B cell (primary cell): ENCODE results near the gene SRSF1. TPM values are rescaled to one million over a fixed set of nuclear protein-coding genes. Genes with fewer than 3 reads are reported as not detected.

ENCODE experiments used
- ATAC-seq: fragments of 200-7000 bp; cut with Tn5 transposase; one replicate; pipeline ENCODE4 v1.10.0; 2021; ENCODE audit warnings: low read depth, mild to moderate bottlenecking, moderate number of reproducible peaks, moderate library complexity
- CTCF ChIA-PET: fragments of 350-600 bp; sonication (Branson Sonifier 250); formaldehyde crosslinking; loops from one replicate; lab custom pipeline; 2021; ENCODE audit warnings: antibody characterized with exemption, inconsistent platforms; lab: Charles Lee
- POLR2A ChIA-PET: fragments of 350-600 bp; sonication (Branson Sonifier 250); formaldehyde crosslinking; loops from one replicate; lab custom pipeline; 2021; ENCODE audit warnings: antibody characterized with exemption; lab: Charles Lee
- DNase-seq: peaks from one replicate; pipeline ENCODE4 v3.0.0; 2013
- H2AFZ ChIP-seq: 2 replicates; pipeline ENCODE4 v1.6.1; 2012; ENCODE audit warnings: mild to moderate bottlenecking, low read depth, low read length; ENCODE audit not compliant: insufficient read depth, poor library complexity, severe bottlenecking
- H3K27ac ChIP-seq, 2 donors: 1 replicate in 1 of 2; 2 replicates in 1 of 2; pipeline ENCODE4 v1.5.1; 2012 to 2013; ENCODE audit warnings: low read length in 2 of 2, mild to moderate bottlenecking in 2 of 2, moderate library complexity in 1 of 2
- H3K27me3 ChIP-seq, 4 experiments: fragments of 200-600 bp in 1 of 4; sonication (generic) in 1 of 4; replicated peaks in 1 of 4; 1 replicate in 2 of 4; 2 replicates in 2 of 4; pipeline versions ENCODE4 v1.6.1 to v1.7.0; 2013 to 2016; ENCODE audit warnings: low read length in 3 of 4, mild to moderate bottlenecking in 2 of 4, mixed read lengths in 1 of 4, moderate library complexity in 1 of 4; ENCODE audit not compliant: insufficient read depth in 4 of 4, control insufficient read depth in 3 of 4; ENCODE audit errors: control extremely low read depth in 1 of 4
- H3K36me3 ChIP-seq, 2 experiments: replicated peaks in 1 of 2; 1 replicate in 1 of 2; 2 replicates in 1 of 2; pipeline versions ENCODE4 v1.6.1 to v1.7.1; 2013; ENCODE audit warnings: low read length in 1 of 2; ENCODE audit not compliant: insufficient read depth in 2 of 2, control insufficient read depth in 1 of 2; ENCODE audit errors: control extremely low read depth in 1 of 2, extremely low read depth in 1 of 2
- H3K4me1 ChIP-seq, 2 donors: fragments of 200-600 bp in 1 of 2; sonication (generic) in 1 of 2; 1 replicate in 1 of 2; 2 replicates in 1 of 2; pipeline versions ENCODE4 v1.5.1 to v1.6.1; 2013 to 2017; ENCODE audit warnings: low read length in 2 of 2; ENCODE audit not compliant: control insufficient read depth in 2 of 2, insufficient read depth in 2 of 2
- H3K4me2 ChIP-seq: replicated peaks from 2 replicates; pipeline ENCODE3; 2012; ENCODE audit warnings: mild to moderate bottlenecking, low read depth, low read length; ENCODE audit not compliant: poor library complexity, severe bottlenecking
- H3K4me3 ChIP-seq, 5 experiments: fragments of 200-600 bp in 1 of 5; sonication (generic) in 1 of 5; 1 replicate in 3 of 5; 2 replicates in 2 of 5; pipeline versions ENCODE4 v1.5.1 to v1.7.0; 2011 to 2016; ENCODE audit warnings: low read length in 4 of 5, mild to moderate bottlenecking in 4 of 5, low read depth in 2 of 5, control low read depth in 1 of 5, moderate library complexity in 1 of 5; ENCODE audit not compliant: insufficient read depth in 1 of 5; ENCODE audit errors: control extremely low read depth in 1 of 5, extremely low read depth in 1 of 5
- H3K79me2 ChIP-seq: fragments of 200-600 bp; sonication (generic); one replicate; pipeline ENCODE4 v1.6.0; 2016; ENCODE audit warnings: low read length; ENCODE audit not compliant: control insufficient read depth, insufficient read depth
- H3K9ac ChIP-seq: fragments of 200-600 bp; sonication (generic); 2 replicates; pipeline ENCODE4 v1.6.1; 2017; ENCODE audit warnings: mild to moderate bottlenecking, low read length, moderate library complexity
- H3K9me3 ChIP-seq, 3 donors: one replicate each; pipeline versions ENCODE4 v1.6.1 to v1.7.1; 2013; ENCODE audit warnings: low read length in 2 of 3; ENCODE audit not compliant: control insufficient read depth in 2 of 3, insufficient read depth in 1 of 3; ENCODE audit errors: control extremely low read depth in 1 of 3
- H4K20me1 ChIP-seq: 2 replicates; pipeline ENCODE4 v1.6.0; 2012; ENCODE audit warnings: mild to moderate bottlenecking, low read length; ENCODE audit not compliant: insufficient read depth, control insufficient read depth, poor library complexity, severe bottlenecking
- H3K27ac Mint-ChIP-seq: one replicate; pipeline ENCODE4 v1.8.0; 2021; ENCODE audit warnings: mixed read lengths
- H3K27me3 Mint-ChIP-seq: one replicate; pipeline ENCODE4 v1.8.0; 2021; ENCODE audit warnings: mixed read lengths
- H3K4me1 Mint-ChIP-seq: one replicate; pipeline ENCODE4 v1.8.0; 2021; ENCODE audit warnings: mixed read lengths
- H3K4me3 Mint-ChIP-seq: one replicate; pipeline ENCODE4 v1.8.0; 2021; ENCODE audit warnings: mixed read lengths
- H3K9me3 Mint-ChIP-seq: one replicate; pipeline ENCODE4 v1.8.0; 2022; ENCODE audit warnings: mixed read lengths; ENCODE audit not compliant: insufficient read depth
- EZH2 ChIP-seq: IDR thresholded peaks from 2 replicates; pipeline ENCODE4 v1.6.1; 2012; ENCODE audit warnings: borderline replicate concordance, low read depth, mild to moderate bottlenecking, moderate library complexity, low read length; ENCODE audit not compliant: insufficient read depth, poor library complexity, severe bottlenecking
- WGBS: methylation state at CpG from one replicate; pipeline ENCODE4 v1.1.5; 2013; ENCODE audit warnings: missing lambda C conversion rate; ENCODE audit not compliant: insufficient coverage; 5-methylcytosine and 5-hydroxymethylcytosine counted together
- intact Hi-C: fragments of 100-400 bp; cut with micrococcal nuclease; formaldehyde crosslinking; loops from one replicate; pipeline ENCODE4 v1.10.0; 2022
- polyA plus RNA-seq: library from polyadenylated mRNA; depleted of rRNA; stranded (reverse); fragments of >200 nt; gene quantifications from 2 replicates; pipeline ENCODE4 v1.2.3, GENCODE V29; 2012
- total RNA-seq, 2 donors: library from RNA; stranded (reverse); fragments of 120-200 nt in 1 of 2; gene quantifications; 1 replicate in 1 of 2; 2 replicates in 1 of 2; pipeline versions ENCODE4 v1.2.3 to v1.2.4, GENCODE V29; 2013 to 2022
- TF ChIP-seq, protein P1 (sequence below): fragments of 200-600 bp; IDR thresholded peaks from one replicate; pipeline ENCODE4 v1.8.0; 2022; ENCODE audit warnings: antibody characterized with exemption, mild to moderate bottlenecking

Gene SRSF1
- total and polyA plus RNA-seq, 2 donors (not counting 1 experiment from before 2014, with no cell fraction given), result 163 to 250 TPM

DNA sequence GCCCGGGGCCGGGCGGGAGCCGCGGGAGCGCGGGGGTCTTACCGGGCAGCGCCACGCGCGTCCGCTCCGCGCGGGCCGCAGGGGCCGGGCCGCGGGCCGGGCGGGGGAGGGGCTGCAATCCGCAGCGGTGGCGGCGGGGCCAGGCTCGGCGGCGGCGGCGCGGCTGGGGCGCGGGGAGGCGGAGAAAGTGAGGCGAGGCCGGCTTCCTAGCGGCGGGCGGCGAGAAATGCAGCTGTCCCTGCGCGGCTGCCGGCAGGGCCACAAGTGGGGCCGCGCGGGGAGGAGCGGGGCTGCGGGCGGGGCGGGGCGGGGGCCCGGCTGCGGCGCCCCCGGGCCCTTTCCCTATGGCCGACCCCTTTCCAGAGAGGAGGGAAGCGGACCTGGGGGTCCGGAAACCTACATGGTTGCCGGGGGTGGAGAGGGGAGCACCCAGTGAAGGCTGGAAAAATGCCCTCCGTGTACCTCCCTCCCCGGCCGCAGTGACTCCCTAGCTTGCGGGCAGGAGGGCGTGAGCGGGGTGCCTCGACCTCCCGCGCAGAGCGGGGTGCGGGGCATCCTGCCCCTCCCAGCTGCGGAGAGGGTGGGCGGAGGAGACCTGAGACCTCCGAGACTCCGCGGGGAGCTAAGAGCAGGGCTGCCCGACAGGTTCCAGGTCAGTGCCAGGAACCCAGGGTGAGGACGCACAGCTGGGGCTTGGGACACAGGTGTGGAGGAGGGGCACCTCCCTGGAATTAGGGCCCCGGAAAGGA is 51.7 kb downstream of the SRSF1 start, which contains the start of gene CUEDC1:
TSS of gene CUEDC1 (minus strand) at position 230 of the 749 bp plus-strand sequence. CDS start 69,848 bp downstream, outside the sequence.
- ChIA-PET POLR2A (interaction anchor here (2.0 kb wide), 1 partner anchor 16 kb away, joined by 9 read pairs; no protein-coding TSS in a partner anchor), CTCF (interaction anchor here (1.1 to 2.6 kb wide), 6 partner anchors 9 to 44 kb away, joined by 3 to 12 read pairs (median 7); no protein-coding TSS in a partner anchor)
- Mint-ChIP-seq H3K27ac (peak within 1 kb of the TSS; percentile 56), H3K4me3 (peak within 1 kb of the TSS; percentile 79), H3K27me3 (peaks cover 64% of the 10 kb centered on the region), H3K9me3 (no peaks in the 10 kb centered on the region), H3K4me1 (peaks cover 32% of the 10 kb centered on the region)
- no peak for TF ChIP-seq EZH2
- TF ChIP-seq, protein P1, sequence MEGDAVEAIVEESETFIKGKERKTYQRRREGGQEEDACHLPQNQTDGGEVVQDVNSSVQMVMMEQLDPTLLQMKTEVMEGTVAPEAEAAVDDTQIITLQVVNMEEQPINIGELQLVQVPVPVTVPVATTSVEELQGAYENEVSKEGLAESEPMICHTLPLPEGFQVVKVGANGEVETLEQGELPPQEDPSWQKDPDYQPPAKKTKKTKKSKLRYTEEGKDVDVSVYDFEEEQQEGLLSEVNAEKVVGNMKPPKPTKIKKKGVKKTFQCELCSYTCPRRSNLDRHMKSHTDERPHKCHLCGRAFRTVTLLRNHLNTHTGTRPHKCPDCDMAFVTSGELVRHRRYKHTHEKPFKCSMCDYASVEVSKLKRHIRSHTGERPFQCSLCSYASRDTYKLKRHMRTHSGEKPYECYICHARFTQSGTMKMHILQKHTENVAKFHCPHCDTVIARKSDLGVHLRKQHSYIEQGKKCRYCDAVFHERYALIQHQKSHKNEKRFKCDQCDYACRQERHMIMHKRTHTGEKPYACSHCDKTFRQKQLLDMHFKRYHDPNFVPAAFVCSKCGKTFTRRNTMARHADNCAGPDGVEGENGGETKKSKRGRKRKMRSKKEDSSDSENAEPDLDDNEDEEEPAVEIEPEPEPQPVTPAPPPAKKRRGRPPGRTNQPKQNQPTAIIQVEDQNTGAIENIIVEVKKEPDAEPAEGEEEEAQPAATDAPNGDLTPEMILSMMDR, result peak; percentile 43
- Histone ChIP-seq H3K36me3 (no peaks in the 10 kb centered on the region), H3K9ac (peak within 1 kb of the TSS; percentile 56), H3K27me3 (peaks cover 0 to 72% (median 38%) of the 10 kb centered on the region in 4 experiments), H3K4me1 (peaks cover 29 to 30% of the 10 kb centered on the region in 2 donors), H2AFZ (no peak within 1 kb of the TSS), H3K9me3 (peaks cover 0 to 14% (median 0%) of the 10 kb centered on the region in 3 donors), H3K79me2 (no peaks in the 10 kb centered on the region), H3K4me3 (peak within 1 kb of the TSS in 3 of 5 experiments; percentile 33 to 46 (median 40)), H3K4me2 (peak within 1 kb of the TSS; percentile 89), H4K20me1 (peaks cover 17% of the 10 kb centered on the region), H3K27ac (no peak within 1 kb of the TSS)
- 1% methylated on average over 73 of the region's 79 CpGs for WGBS
- ATAC-seq (peak; percentile 79), DNase-seq (peak; percentile 71)
- intact Hi-C loops, result no loop called here
